ENCODE data around the gene CTCFL.

Gene CTCFL

GRCh38 chr20:57480444-57481160 lies 44.3 kb downstream of the CTCFL start:
- Histone ChIP-seq H3K79me2 (ENCODE audit: control insufficient read depth, insufficient read depth, low read length, poor library complexity) (no peaks in the 10 kb centered on the region), H2BK120ac (ENCODE audit: insufficient read depth, low read length, poor library complexity) (no peak overlapping the region), H3K4me3 (ENCODE audit: low read depth, low read length) (no peak overlapping the region), H3K27me3 (ENCODE audit: insufficient read depth, low read length) (no peaks in the 10 kb centered on the region), H3K23ac (ENCODE audit: low read length) (no peak overlapping the region), H3K14ac (ENCODE audit: low read length) (no peak overlapping the region), H2AK5ac (ENCODE audit: low read length) (no peak overlapping the region), H3K4me1 (ENCODE audit: control insufficient read depth in 1 of 2, insufficient read depth in 2 of 2, low read length in 2 of 2) (no peaks in the 10 kb centered on the region), H3K9ac (ENCODE audit: low read length) (no peak overlapping the region), H3K79me1 (ENCODE audit: low read length) (no peaks in the 10 kb centered on the region), H4K12ac (ENCODE audit: low read depth, low read length) (no peak overlapping the region), H4K91ac (ENCODE audit: low read depth, low read length) (no peak overlapping the region), H3K18ac (ENCODE audit: low read length) (no peak overlapping the region), H2BK12ac (ENCODE audit: low read length) (no peak overlapping the region), H2BK5ac (ENCODE audit: low read depth, low read length, poor library complexity) (no peak overlapping the region), H3K4ac (ENCODE audit: low read depth, low read length) (no peak overlapping the region), H3K36me3 (ENCODE audit: control insufficient read depth in 1 of 2, insufficient read depth in 2 of 2, low read length in 2 of 2) (no peaks in the 10 kb centered on the region), H3K4me2 (ENCODE audit: low read length) (no peak overlapping the region), H4K8ac (ENCODE audit: low read depth, low read length) (no peak overlapping the region), H3K9me3 (ENCODE audit: insufficient read depth, low read depth, low read length) (no peaks in the 10 kb centered on the region), H3K27ac (ENCODE audit: low read depth, low read length) (no peak overlapping the region), H2AFZ (ENCODE audit: insufficient read depth, low read length, poor library complexity) (no peak overlapping the region)
- no peak for DNase-seq
- no CpG with 5 or more reads among the region's 17 CpGs for WGBS (ENCODE audit: extremely low coverage, insufficient coverage, insufficient read length)

GRCh38 chr20:57479196-57479595 lies 45.7 kb downstream of the CTCFL start:
- Histone ChIP-seq H3K23ac (ENCODE audit: low read length) (no peak overlapping the region), H3K4me2 (ENCODE audit: low read length) (no peak overlapping the region), H3K79me2 (ENCODE audit: control insufficient read depth, insufficient read depth, low read length, poor library complexity) (no peaks in the 10 kb centered on the region), H3K4ac (ENCODE audit: low read depth, low read length) (no peak overlapping the region), H3K36me3 (ENCODE audit: control insufficient read depth in 1 of 2, insufficient read depth in 2 of 2, low read length in 2 of 2) (no peaks in the 10 kb centered on the region), H3K27me3 (ENCODE audit: insufficient read depth, low read length) (no peaks in the 10 kb centered on the region), H3K27ac (ENCODE audit: low read depth, low read length) (no peak overlapping the region), H2AFZ (ENCODE audit: insufficient read depth, low read length, poor library complexity) (no peak overlapping the region), H2AK5ac (ENCODE audit: low read length) (no peak overlapping the region), H3K18ac (ENCODE audit: low read length) (no peak overlapping the region), H4K91ac (ENCODE audit: low read depth, low read length) (no peak overlapping the region), H3K9me3 (ENCODE audit: insufficient read depth, low read depth, low read length) (no peaks in the 10 kb centered on the region), H4K8ac (ENCODE audit: low read depth, low read length) (no peak overlapping the region), H2BK5ac (ENCODE audit: low read depth, low read length, poor library complexity) (no peak overlapping the region), H2BK120ac (ENCODE audit: insufficient read depth, low read length, poor library complexity) (no peak overlapping the region), H2BK12ac (ENCODE audit: low read length) (no peak overlapping the region), H4K12ac (ENCODE audit: low read depth, low read length) (no peak overlapping the region), H3K79me1 (ENCODE audit: low read length) (peaks cover 2% of the 10 kb centered on the region), H3K9ac (ENCODE audit: low read length) (no peak overlapping the region), H3K4me1 (ENCODE audit: control insufficient read depth in 1 of 2, insufficient read depth in 2 of 2, low read length in 2 of 2) (no peaks in the 10 kb centered on the region), H3K14ac (ENCODE audit: low read length) (no peak overlapping the region), H3K4me3 (ENCODE audit: low read depth, low read length) (no peak overlapping the region)
- DNase-seq: no peak
- no CpG with 5 or more reads among the region's 3 CpGs for WGBS (ENCODE audit: extremely low coverage, insufficient coverage, insufficient read length)

GRCh38 chr20:57478176-57478575 lies 46.8 kb downstream of the CTCFL start:
- H2BK12ac ChIP-seq (ENCODE audit: low read length): no peak overlapping the region
- H4K12ac ChIP-seq (ENCODE audit: low read depth, low read length): no peak overlapping the region
- no peak overlapping the region for H4K91ac ChIP-seq (ENCODE audit: low read depth, low read length)
- H3K9ac ChIP-seq (ENCODE audit: low read length): no peak overlapping the region
- H3K4ac ChIP-seq (ENCODE audit: low read depth, low read length): no peak overlapping the region
- H3K27me3 ChIP-seq (ENCODE audit: insufficient read depth, low read length): no peaks in the 10 kb centered on the region
- H3K4me3 ChIP-seq (ENCODE audit: low read depth, low read length): no peak overlapping the region
- no CpG with 5 or more reads among the region's 9 CpGs for WGBS (ENCODE audit: extremely low coverage, insufficient coverage, insufficient read length)
- H3K4me2 ChIP-seq (ENCODE audit: low read length): no peak overlapping the region
- DNase-seq: no peak
- no peaks in the 10 kb centered on the region for H3K9me3 ChIP-seq (ENCODE audit: insufficient read depth, low read depth, low read length)
- no peak overlapping the region for H3K14ac ChIP-seq (ENCODE audit: low read length)
- no peak overlapping the region for H2BK120ac ChIP-seq (ENCODE audit: insufficient read depth, low read length, poor library complexity)
- H4K8ac ChIP-seq (ENCODE audit: low read depth, low read length): no peak overlapping the region
- no peak overlapping the region for H2BK5ac ChIP-seq (ENCODE audit: low read depth, low read length, poor library complexity)
- peaks cover 3 to 6% of the 10 kb centered on the region in 2 experiments for H3K4me1 ChIP-seq (ENCODE audit: control insufficient read depth in 1 of 2, insufficient read depth in 2 of 2, low read length in 2 of 2)
- H3K27ac ChIP-seq (ENCODE audit: low read depth, low read length): no peak overlapping the region
- no peaks in the 10 kb centered on the region for H3K79me2 ChIP-seq (ENCODE audit: control insufficient read depth, insufficient read depth, low read length, poor library complexity)
- no peaks in the 10 kb centered on the region for H3K36me3 ChIP-seq (ENCODE audit: control insufficient read depth in 1 of 2, insufficient read depth in 2 of 2, low read length in 2 of 2)
- H3K79me1 ChIP-seq (ENCODE audit: low read length): peaks cover 6% of the 10 kb centered on the region
- H2AK5ac ChIP-seq (ENCODE audit: low read length): no peak overlapping the region
- no peak overlapping the region for H3K23ac ChIP-seq (ENCODE audit: low read length)
- H2AFZ ChIP-seq (ENCODE audit: insufficient read depth, low read length, poor library complexity): no peak overlapping the region
- no peak overlapping the region for H3K18ac ChIP-seq (ENCODE audit: low read length)

GRCh38 chr20:57476641-57477461 lies 48.1 kb downstream of the CTCFL start:
- Histone ChIP-seq H3K23ac (ENCODE audit: low read length) (no peak overlapping the region), H3K14ac (ENCODE audit: low read length) (no peak overlapping the region), H4K8ac (ENCODE audit: low read depth, low read length) (no peak overlapping the region), H3K9me3 (ENCODE audit: insufficient read depth, low read depth, low read length) (no peaks in the 10 kb centered on the region), H3K18ac (ENCODE audit: low read length) (no peak overlapping the region), H2AK5ac (ENCODE audit: low read length) (no peak overlapping the region), H2BK5ac (ENCODE audit: low read depth, low read length, poor library complexity) (no peak overlapping the region), H2BK120ac (ENCODE audit: insufficient read depth, low read length, poor library complexity) (no peak overlapping the region), H3K79me2 (ENCODE audit: control insufficient read depth, insufficient read depth, low read length, poor library complexity) (no peaks in the 10 kb centered on the region), H4K91ac (ENCODE audit: low read depth, low read length) (no peak overlapping the region), H3K4me3 (ENCODE audit: low read depth, low read length) (no peak overlapping the region), H2BK12ac (ENCODE audit: low read length) (no peak overlapping the region), H3K36me3 (ENCODE audit: control insufficient read depth in 1 of 2, insufficient read depth in 2 of 2, low read length in 2 of 2) (no peaks in the 10 kb centered on the region), H3K27me3 (ENCODE audit: insufficient read depth, low read length) (no peaks in the 10 kb centered on the region), H3K4ac (ENCODE audit: low read depth, low read length) (no peak overlapping the region), H3K9ac (ENCODE audit: low read length) (no peak overlapping the region), H2AFZ (ENCODE audit: insufficient read depth, low read length, poor library complexity) (no peak overlapping the region), H4K12ac (ENCODE audit: low read depth, low read length) (no peak overlapping the region), H3K79me1 (ENCODE audit: low read length) (peaks cover 6% of the 10 kb centered on the region), H3K27ac (ENCODE audit: low read depth, low read length) (no peak overlapping the region), H3K4me2 (ENCODE audit: low read length) (no peak overlapping the region), H3K4me1 (ENCODE audit: control insufficient read depth in 1 of 2, insufficient read depth in 2 of 2, low read length in 2 of 2) (peaks cover 9% of the 10 kb centered on the region in 2 experiments)
- no CpG with 5 or more reads among the region's 17 CpGs for WGBS (ENCODE audit: extremely low coverage, insufficient coverage, insufficient read length)
- no peak for DNase-seq

Measured in trophoblast cell (in vitro differentiated cells and primary cell).